ENCODE measurements around the gene PPIE. TPM values are rescaled to one million over a fixed set of nuclear protein-coding genes. Genes with fewer than 3 reads are reported as not detected.

PPIE gene
- total and polyA plus RNA-seq, 10 donors: 32.1 to 53.2 (median 41.1) TPM

DNA sequence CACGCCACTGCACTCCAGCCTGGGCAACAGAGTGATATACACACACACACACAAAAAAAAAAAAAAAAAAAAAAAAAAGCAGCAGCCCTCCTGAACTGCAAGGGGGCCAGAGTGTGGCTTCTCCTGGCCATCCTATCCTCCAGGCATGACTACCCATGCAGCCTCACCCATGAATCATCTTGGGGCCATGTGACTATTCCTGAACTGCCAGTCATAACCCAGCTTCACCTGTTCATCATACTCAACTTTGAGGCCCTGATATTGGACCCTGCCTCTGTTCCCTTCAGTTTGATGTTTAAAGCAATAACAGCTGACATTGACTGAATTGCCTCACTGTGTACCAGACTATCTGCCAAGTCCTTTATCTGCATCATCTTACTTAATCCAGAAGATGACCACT is 44.7 kb upstream of the PPIE start:
- no peaks in the 10 kb centered on the region for H3K9me3 ChIP-seq
- DNase-seq: no peak
- intact Hi-C loops (cut with DNase I; ENCODE audit: low total_unique reads): no loop called here
- H3K36me3 ChIP-seq: no peaks in the 10 kb centered on the region
- H3K4me3 ChIP-seq: no peak overlapping the region
- H3K27me3 ChIP-seq (replicated peaks in 1 of 7): peaks cover 0 to 88% (median 42%) of the 10 kb centered on the region in 7 donors
- peaks cover 16 to 25% (median 21%) of the 10 kb centered on the region in 6 donors for H3K4me1 ChIP-seq
- 77 to 100% (median 100%) methylated on average over 1 of the region's 1 CpG for WGBS, 5 donors
- H3K27ac ChIP-seq: no peak overlapping the region
- TF ChIP-seq POLR2A (IDR thresholded peaks at IDR 0.05): no peak
- TF ChIP-seq, protein P1, sequence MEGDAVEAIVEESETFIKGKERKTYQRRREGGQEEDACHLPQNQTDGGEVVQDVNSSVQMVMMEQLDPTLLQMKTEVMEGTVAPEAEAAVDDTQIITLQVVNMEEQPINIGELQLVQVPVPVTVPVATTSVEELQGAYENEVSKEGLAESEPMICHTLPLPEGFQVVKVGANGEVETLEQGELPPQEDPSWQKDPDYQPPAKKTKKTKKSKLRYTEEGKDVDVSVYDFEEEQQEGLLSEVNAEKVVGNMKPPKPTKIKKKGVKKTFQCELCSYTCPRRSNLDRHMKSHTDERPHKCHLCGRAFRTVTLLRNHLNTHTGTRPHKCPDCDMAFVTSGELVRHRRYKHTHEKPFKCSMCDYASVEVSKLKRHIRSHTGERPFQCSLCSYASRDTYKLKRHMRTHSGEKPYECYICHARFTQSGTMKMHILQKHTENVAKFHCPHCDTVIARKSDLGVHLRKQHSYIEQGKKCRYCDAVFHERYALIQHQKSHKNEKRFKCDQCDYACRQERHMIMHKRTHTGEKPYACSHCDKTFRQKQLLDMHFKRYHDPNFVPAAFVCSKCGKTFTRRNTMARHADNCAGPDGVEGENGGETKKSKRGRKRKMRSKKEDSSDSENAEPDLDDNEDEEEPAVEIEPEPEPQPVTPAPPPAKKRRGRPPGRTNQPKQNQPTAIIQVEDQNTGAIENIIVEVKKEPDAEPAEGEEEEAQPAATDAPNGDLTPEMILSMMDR (IDR thresholded peaks at IDR 0.05 in 8 of 11, conservative IDR thresholded peaks at IDR 0.05 in 3 of 11): no peak
- no peak for TF ChIP-seq POLR2AphosphoS5 (IDR thresholded peaks at IDR 0.05)

DNA sequence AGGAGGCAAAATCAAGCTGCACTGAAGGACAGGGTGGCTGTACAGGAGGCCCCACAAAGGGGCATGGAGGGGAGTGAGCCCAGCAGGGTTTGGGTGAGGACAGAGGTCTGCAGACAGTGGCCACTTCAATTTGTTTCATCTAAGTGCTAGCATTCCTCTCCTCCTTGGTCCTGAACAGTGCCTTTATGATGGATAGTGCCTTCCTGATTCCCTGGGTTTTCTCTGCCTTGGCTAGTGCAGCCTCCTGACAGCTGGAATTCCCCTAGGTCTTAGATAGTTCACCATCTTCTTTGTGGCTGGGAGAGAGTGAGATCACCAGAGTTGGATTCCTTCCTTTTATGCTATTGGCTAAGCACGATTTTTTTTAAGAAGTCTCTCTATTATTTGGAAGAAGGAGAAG is 43.7 kb upstream of the PPIE start:
- DNase-seq: no peak
- Histone ChIP-seq H3K4me3 (no peak overlapping the region), H3K36me3 (no peaks in the 10 kb centered on the region), H3K4me1 (peaks cover 16 to 25% (median 21%) of the 10 kb centered on the region in 6 donors), H3K27me3 (replicated peaks in 1 of 7) (peaks cover 0 to 78% (median 32%) of the 10 kb centered on the region in 7 donors), H3K9me3 (no peaks in the 10 kb centered on the region), H3K27ac (no peak overlapping the region)
- WGBS, 5 donors: 7 to 11% (median 10%) methylated on average over 1 of the region's 1 CpG
- intact Hi-C loops (cut with DNase I; ENCODE audit: low total_unique reads): no loop called here
- TF ChIP-seq, protein P1 (IDR thresholded peaks at IDR 0.05 in 8 of 11, conservative IDR thresholded peaks at IDR 0.05 in 3 of 11): no peak
- TF ChIP-seq POLR2A (IDR thresholded peaks at IDR 0.05) (no peak), POLR2AphosphoS5 (IDR thresholded peaks at IDR 0.05) (no peak)

DNA sequence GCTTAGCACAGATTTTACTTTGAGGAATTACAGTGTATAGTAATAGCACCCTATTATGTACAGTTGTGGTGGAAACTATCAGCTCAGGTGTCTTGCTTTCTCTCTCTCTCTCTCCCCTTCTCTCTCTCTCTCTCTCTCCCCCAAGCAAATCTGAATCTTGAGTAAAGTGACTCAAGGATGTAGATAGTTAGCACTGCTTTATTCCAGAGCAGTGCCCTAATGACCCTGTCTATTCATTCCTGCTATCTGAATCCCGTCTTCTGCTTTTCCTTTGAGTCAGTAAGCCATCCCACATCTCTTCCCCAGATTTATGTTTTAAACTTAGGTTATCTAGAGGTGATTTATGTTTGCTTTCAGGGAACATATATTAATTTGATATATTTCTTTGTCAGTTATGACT is 42.2 kb upstream of the PPIE start:
- no peak for DNase-seq
- Histone ChIP-seq H3K4me3 (no peak overlapping the region), H3K27me3 (replicated peaks in 1 of 7) (peaks cover 0 to 73% (median 19%) of the 10 kb centered on the region in 7 donors), H3K4me1 (peaks cover 8 to 22% (median 12%) of the 10 kb centered on the region in 6 donors), H3K36me3 (no peaks in the 10 kb centered on the region), H3K27ac (no peak overlapping the region), H3K9me3 (no peaks in the 10 kb centered on the region)
- TF ChIP-seq POLR2AphosphoS5 (IDR thresholded peaks at IDR 0.05): no peak
- TF ChIP-seq POLR2A (IDR thresholded peaks at IDR 0.05): no peak
- TF ChIP-seq, protein P1 (IDR thresholded peaks at IDR 0.05 in 8 of 11, conservative IDR thresholded peaks at IDR 0.05 in 3 of 11): no peak
- WGBS, 5 donors: 38 to 45% (median 42%) methylated on average over 1 of the region's 1 CpG
- intact Hi-C loops (cut with DNase I; ENCODE audit: low total_unique reads): no loop called here

DNA sequence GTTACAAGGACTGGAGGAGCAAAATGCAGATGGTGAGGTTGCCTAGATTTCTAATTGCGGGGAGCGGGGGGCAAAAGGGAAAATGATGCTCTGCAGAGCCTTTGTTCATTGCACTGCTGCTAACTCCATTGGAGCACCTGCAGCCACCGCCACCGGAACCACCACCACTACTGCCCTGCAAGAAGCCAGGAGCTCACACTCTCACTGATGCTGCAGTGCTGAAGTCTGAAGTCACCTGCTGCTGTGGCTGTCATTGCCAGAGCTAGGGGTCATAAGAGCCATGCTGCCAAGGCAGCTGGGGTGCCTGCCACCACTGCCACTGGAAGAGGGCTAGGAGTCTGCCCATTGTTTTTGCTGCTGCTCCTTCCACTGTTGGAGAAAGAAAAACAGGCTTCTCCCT is 40.1 kb upstream of the PPIE start:
- Histone ChIP-seq H3K9me3 (no peaks in the 10 kb centered on the region), H3K27ac (no peak overlapping the region), H3K4me1 (peaks cover 0 to 8% (median 0%) of the 10 kb centered on the region in 6 donors), H3K27me3 (replicated peaks in 1 of 7) (peaks cover 0 to 51% (median 0%) of the 10 kb centered on the region in 7 donors), H3K36me3 (no peaks in the 10 kb centered on the region), H3K4me3 (no peak overlapping the region)
- WGBS, 5 donors: 90 to 96% (median 93%) methylated on average over 4 of the region's 4 CpGs
- intact Hi-C loops (cut with DNase I; ENCODE audit: low total_unique reads): no loop called here
- no peak for DNase-seq
- TF ChIP-seq POLR2A (IDR thresholded peaks at IDR 0.05): no peak

DNA sequence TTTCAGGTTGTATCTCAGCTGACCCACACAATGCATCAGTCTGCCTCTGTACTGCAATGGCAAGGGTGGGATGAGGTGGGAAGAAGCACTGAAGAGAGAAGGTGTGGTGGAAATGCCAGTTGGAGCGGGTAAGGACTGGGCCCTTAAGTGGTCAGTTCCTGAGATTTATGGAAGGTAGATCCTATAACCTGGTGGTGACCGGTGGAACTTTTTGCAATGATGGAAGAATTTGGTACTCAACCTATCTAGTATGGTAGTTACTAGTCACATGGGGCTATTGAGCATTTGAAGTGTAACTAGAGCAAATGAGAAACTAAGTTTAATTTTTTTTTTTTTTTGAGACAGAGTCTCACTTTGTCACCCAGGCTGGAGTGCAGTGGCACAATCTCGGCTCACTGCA is 39.3 kb upstream of the PPIE start:
- Histone ChIP-seq H3K27me3 (replicated peaks in 1 of 7) (peaks cover 0 to 43% (median 0%) of the 10 kb centered on the region in 7 donors), H3K4me1 (peaks cover 0 to 8% (median 0%) of the 10 kb centered on the region in 6 donors), H3K36me3 (no peaks in the 10 kb centered on the region), H3K4me3 (no peak overlapping the region), H3K27ac (no peak overlapping the region), H3K9me3 (no peaks in the 10 kb centered on the region)
- WGBS, 5 donors: 88 to 96% (median 90%) methylated on average over 2 to 3 of the region's 3 CpGs
- intact Hi-C loops (cut with DNase I; ENCODE audit: low total_unique reads): no loop called here
- TF ChIP-seq POLR2A (IDR thresholded peaks at IDR 0.05): no peak
- no peak for TF ChIP-seq POLR2AphosphoS5 (IDR thresholded peaks at IDR 0.05)
- TF ChIP-seq, protein P1 (IDR thresholded peaks at IDR 0.05 in 8 of 11, conservative IDR thresholded peaks at IDR 0.05 in 3 of 11): no peak
- DNase-seq: no peak

Data from spleen (tissue), 11 donors.